ENCODE measurements around the gene SEC61A1.

DNA sequence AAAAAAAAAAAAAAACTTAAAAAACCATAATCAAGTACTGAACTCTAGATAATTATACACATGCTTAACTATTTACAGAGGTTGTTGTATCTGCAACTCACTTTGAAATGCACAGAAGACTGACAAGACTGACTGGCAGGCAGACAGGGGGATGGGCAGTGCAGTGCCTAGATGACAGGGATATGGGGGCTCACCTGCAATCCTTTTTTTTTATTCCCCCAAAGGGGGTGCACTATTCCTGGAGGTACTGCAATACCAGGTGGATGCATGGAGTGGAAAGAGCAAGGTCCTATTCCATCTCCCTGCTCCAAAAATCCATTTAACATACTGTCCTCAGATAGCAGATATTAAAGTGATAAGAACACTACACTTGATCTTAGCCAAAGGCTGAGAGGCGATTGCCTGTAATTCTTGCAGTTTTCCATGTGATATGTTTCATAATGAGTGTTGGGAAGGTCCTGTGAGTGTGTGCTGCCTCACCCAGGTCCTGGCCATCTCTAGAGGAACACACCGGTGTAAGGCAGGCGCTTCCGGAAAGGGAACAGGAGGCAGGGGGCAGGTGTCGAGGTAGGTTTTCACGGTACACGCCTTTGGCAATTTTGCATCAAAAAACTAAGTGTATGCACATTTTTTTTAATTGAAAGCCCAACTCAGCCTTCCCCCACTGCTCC, 22.7 kb downstream of the SEC61A1 start:
- TF ChIP-seq, protein P1, sequence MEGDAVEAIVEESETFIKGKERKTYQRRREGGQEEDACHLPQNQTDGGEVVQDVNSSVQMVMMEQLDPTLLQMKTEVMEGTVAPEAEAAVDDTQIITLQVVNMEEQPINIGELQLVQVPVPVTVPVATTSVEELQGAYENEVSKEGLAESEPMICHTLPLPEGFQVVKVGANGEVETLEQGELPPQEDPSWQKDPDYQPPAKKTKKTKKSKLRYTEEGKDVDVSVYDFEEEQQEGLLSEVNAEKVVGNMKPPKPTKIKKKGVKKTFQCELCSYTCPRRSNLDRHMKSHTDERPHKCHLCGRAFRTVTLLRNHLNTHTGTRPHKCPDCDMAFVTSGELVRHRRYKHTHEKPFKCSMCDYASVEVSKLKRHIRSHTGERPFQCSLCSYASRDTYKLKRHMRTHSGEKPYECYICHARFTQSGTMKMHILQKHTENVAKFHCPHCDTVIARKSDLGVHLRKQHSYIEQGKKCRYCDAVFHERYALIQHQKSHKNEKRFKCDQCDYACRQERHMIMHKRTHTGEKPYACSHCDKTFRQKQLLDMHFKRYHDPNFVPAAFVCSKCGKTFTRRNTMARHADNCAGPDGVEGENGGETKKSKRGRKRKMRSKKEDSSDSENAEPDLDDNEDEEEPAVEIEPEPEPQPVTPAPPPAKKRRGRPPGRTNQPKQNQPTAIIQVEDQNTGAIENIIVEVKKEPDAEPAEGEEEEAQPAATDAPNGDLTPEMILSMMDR (IDR thresholded peaks at IDR 0.05): no peak
- TF ChIP-seq POLR2A (IDR thresholded peaks at IDR 0.05): no peak
- TF ChIP-seq EP300 (IDR thresholded peaks at IDR 0.05): no peak
- no peak for TF ChIP-seq POLR2AphosphoS5 (IDR thresholded peaks at IDR 0.05)
